Measurements from ENCODE around the gene ZNF292.

GRCh38 chr6:87184762-87185250, 29.4 kb downstream of the ZNF292 start:
- TF ChIP-seq, protein P1, sequence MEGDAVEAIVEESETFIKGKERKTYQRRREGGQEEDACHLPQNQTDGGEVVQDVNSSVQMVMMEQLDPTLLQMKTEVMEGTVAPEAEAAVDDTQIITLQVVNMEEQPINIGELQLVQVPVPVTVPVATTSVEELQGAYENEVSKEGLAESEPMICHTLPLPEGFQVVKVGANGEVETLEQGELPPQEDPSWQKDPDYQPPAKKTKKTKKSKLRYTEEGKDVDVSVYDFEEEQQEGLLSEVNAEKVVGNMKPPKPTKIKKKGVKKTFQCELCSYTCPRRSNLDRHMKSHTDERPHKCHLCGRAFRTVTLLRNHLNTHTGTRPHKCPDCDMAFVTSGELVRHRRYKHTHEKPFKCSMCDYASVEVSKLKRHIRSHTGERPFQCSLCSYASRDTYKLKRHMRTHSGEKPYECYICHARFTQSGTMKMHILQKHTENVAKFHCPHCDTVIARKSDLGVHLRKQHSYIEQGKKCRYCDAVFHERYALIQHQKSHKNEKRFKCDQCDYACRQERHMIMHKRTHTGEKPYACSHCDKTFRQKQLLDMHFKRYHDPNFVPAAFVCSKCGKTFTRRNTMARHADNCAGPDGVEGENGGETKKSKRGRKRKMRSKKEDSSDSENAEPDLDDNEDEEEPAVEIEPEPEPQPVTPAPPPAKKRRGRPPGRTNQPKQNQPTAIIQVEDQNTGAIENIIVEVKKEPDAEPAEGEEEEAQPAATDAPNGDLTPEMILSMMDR (IDR thresholded peaks at IDR 0.05; ENCODE audit: low read depth, low read length, poor library complexity, severe bottlenecking), result no peak
- TF ChIP-seq EZH2phosphoT487 (IDR thresholded peaks at IDR 0.05; ENCODE audit: borderline replicate concordance, low read length), result no peak
